Measurements from ENCODE around the gene CDC42BPG. TPM values are rescaled to one million over a fixed set of nuclear protein-coding genes. Genes with fewer than 3 reads are reported as not detected.

Gene CDC42BPG
- total RNA-seq, 1 experiment from 2014 or later: 3.7 TPM

- Mint-ChIP-seq H3K9me3 (ENCODE audit: unreplicated experiment) (no peaks in the 10 kb centered on the region), H3K4me1 (ENCODE audit: insufficient read depth, unreplicated experiment) (peaks cover 22% of the 10 kb centered on the region), H3K27me3 (ENCODE audit: insufficient read depth, unreplicated experiment) (no peaks in the 10 kb centered on the region), H3K27ac (ENCODE audit: low read depth, unreplicated experiment) (peak overlapping the region; percentile 95), H3K36me3 (ENCODE audit: insufficient read depth, unreplicated experiment) (peaks cover 25% of the 10 kb centered on the region), H3K4me3 (ENCODE audit: unreplicated experiment) (peak overlapping the region; percentile 95)
- BruUV-seq (replicated peaks): no TSS peak
- no peak for TF ChIP-seq CTCF (IDR thresholded peaks at IDR 0.05; ENCODE audit: unreplicated experiment)
- DNase-seq (ENCODE audit: unreplicated experiment): no peak
- intact Hi-C loops (cut with micrococcal nuclease): no loop called here
- ChIA-PET POLR2A (interaction anchor here (0.5 to 7.3 kb wide), 22 partner anchors 9 to 457 kb away, joined by 3 to 103 read pairs (median 5); partner anchors contain the start of genes CAPN1, CDC42BPG, DPF2 and FAU), CTCF (interaction anchor here (0.5 to 19.1 kb wide), 10 partner anchors 9 to 476 kb away, joined by 3 to 286 read pairs (median 4); partner anchors contain the start of genes ARL2 and CDC42BPG)
Measured at GRCh38 chr11:64876835-64877341, 32.4 kb upstream of the CDC42BPG start.

GRCh38 chr11:64876229-64876750, 31.8 kb upstream of the CDC42BPG start:
- H3K27me3 Mint-ChIP-seq (ENCODE audit: insufficient read depth, unreplicated experiment): no peaks in the 10 kb centered on the region
- no peak for TF ChIP-seq CTCF (IDR thresholded peaks at IDR 0.05; ENCODE audit: unreplicated experiment)
- BruUV-seq (replicated peaks): no TSS peak
- H3K4me1 Mint-ChIP-seq (ENCODE audit: insufficient read depth, unreplicated experiment): peaks cover 22% of the 10 kb centered on the region
- H3K9me3 Mint-ChIP-seq (ENCODE audit: unreplicated experiment): no peaks in the 10 kb centered on the region
- POLR2A ChIA-PET: interaction anchor here (0.6 to 7.3 kb wide), 14 partner anchors 10 to 348 kb away, joined by 3 to 103 read pairs (median 4); partner anchors contain the start of genes CAPN1 and CDC42BPG
- H3K4me3 Mint-ChIP-seq (ENCODE audit: unreplicated experiment): peak overlapping the region; percentile 95
- peak overlapping the region; percentile 95 for H3K27ac Mint-ChIP-seq (ENCODE audit: low read depth, unreplicated experiment)
- intact Hi-C loops (cut with micrococcal nuclease): no loop called here
- peaks cover 25% of the 10 kb centered on the region for H3K36me3 Mint-ChIP-seq (ENCODE audit: insufficient read depth, unreplicated experiment)
- DNase-seq (ENCODE audit: unreplicated experiment): no peak
- CTCF ChIA-PET: interaction anchor here (0.5 to 19.1 kb wide), 9 partner anchors 8 to 236 kb away, joined by 3 to 286 read pairs (median 4); partner anchors contain the start of gene CDC42BPG

- DNase-seq (ENCODE audit: unreplicated experiment): no peak
- Mint-ChIP-seq H3K9me3 (ENCODE audit: unreplicated experiment) (no peaks in the 10 kb centered on the region), H3K36me3 (ENCODE audit: insufficient read depth, unreplicated experiment) (peaks cover 25% of the 10 kb centered on the region), H3K4me1 (ENCODE audit: insufficient read depth, unreplicated experiment) (peaks cover 22% of the 10 kb centered on the region), H3K27me3 (ENCODE audit: insufficient read depth, unreplicated experiment) (no peaks in the 10 kb centered on the region), H3K4me3 (ENCODE audit: unreplicated experiment) (peak overlapping the region; percentile 95), H3K27ac (ENCODE audit: low read depth, unreplicated experiment) (no peak overlapping the region)
- BruUV-seq (replicated peaks): no TSS peak
- ChIA-PET CTCF (interaction anchor here (0.6 to 19.1 kb wide), 7 partner anchors 9 to 237 kb away, joined by 3 to 286 read pairs (median 5); partner anchors contain the start of gene CDC42BPG), POLR2A (interaction anchor here (0.6 to 7.3 kb wide), 13 partner anchors 10 to 768 kb away, joined by 3 to 103 read pairs (median 5); partner anchors contain the start of genes CAPN1 and CDC42BPG)
- intact Hi-C loops (cut with micrococcal nuclease): no loop called here
- no peak for TF ChIP-seq CTCF (IDR thresholded peaks at IDR 0.05; ENCODE audit: unreplicated experiment)
Measured at GRCh38 chr11:64875369-64876228, 31.1 kb upstream of the CDC42BPG start.

Measured in MCF 10A (cell line).